Liver (tissue), 9 donors: ENCODE data around the gene NFYC. TPM values are rescaled to one million over a fixed set of nuclear protein-coding genes. Genes with fewer than 3 reads are reported as not detected.

ENCODE experiments used
- DNase-seq: peaks from one replicate; pipeline ENCODE4 v3.0.0-alpha.2; 2017; ENCODE audit warnings: low spot score
- H3K27ac ChIP-seq, 2 donors: one replicate each; pipeline ENCODE4 v1.7.0; 2013; ENCODE audit warnings: inconsistent platforms in 2 of 2, low read length in 2 of 2, control low read depth in 1 of 2, low read depth in 1 of 2, mild to moderate bottlenecking in 1 of 2
- H3K27me3 ChIP-seq, 4 donors: one replicate each; pipeline versions ENCODE4 v1.6.1 to v1.7.0; 2013; ENCODE audit warnings: low read length in 3 of 4, inconsistent platforms in 1 of 4, mild to moderate bottlenecking in 1 of 4, moderate library complexity in 1 of 4; ENCODE audit not compliant: control insufficient read depth in 4 of 4, insufficient read depth in 4 of 4
- H3K36me3 ChIP-seq, 4 donors: one replicate each; pipeline versions ENCODE4 v1.6.1 to v1.7.0; 2013; ENCODE audit warnings: low read length in 3 of 4, mild to moderate bottlenecking in 3 of 4, low read depth in 1 of 4, moderate library complexity in 1 of 4; ENCODE audit not compliant: control insufficient read depth in 4 of 4, insufficient read depth in 3 of 4
- H3K4me1 ChIP-seq, 4 donors: one replicate each; pipeline versions ENCODE4 v1.6.1 to v1.7.0; 2013; ENCODE audit warnings: low read length in 3 of 4, mild to moderate bottlenecking in 3 of 4, moderate library complexity in 1 of 4; ENCODE audit not compliant: control insufficient read depth in 4 of 4, insufficient read depth in 4 of 4
- H3K4me3 ChIP-seq, 3 donors: one replicate each; pipeline versions ENCODE4 v1.6.1 to v1.7.0; 2013; ENCODE audit warnings: low read length in 3 of 3, control low read depth in 1 of 3, low read depth in 1 of 3, mild to moderate bottlenecking in 1 of 3
- H3K9ac ChIP-seq, 2 donors: one replicate each; pipeline ENCODE4 v1.7.0; 2013; ENCODE audit warnings: low read length in 2 of 2, mild to moderate bottlenecking in 2 of 2, moderate library complexity in 2 of 2, control low read depth in 1 of 2, low read depth in 1 of 2
- H3K9me3 ChIP-seq, 4 donors: one replicate each; pipeline versions ENCODE4 v1.6.1 to v1.7.0; 2013; ENCODE audit warnings: low read length in 3 of 4; ENCODE audit not compliant: control insufficient read depth in 4 of 4
- ATF3 ChIP-seq: IDR thresholded peaks from 2 replicates; pipeline ENCODE4 v1.6.1; 2016; ENCODE audit warnings: antibody characterized with exemption
- CTCF ChIP-seq: fragments of 150-350 bp; IDR thresholded peaks from 2 replicates; pipeline ENCODE4 v1.5.1; 2017; ENCODE audit warnings: improper control_type of control experiment, low read depth, low read length; ENCODE audit not compliant: missing input control
- EGR1 ChIP-seq, 2 donors: IDR thresholded peaks; 2 replicates each; pipeline ENCODE4 v1.6.1; 2016 to 2018; ENCODE audit warnings: antibody characterized with exemption in 2 of 2, low read depth in 2 of 2
- FOXA1 ChIP-seq: IDR thresholded peaks from 2 replicates; pipeline ENCODE4 v1.6.1; 2016; ENCODE audit warnings: antibody characterized with exemption
- FOXA2 ChIP-seq: IDR thresholded peaks from 2 replicates; pipeline ENCODE4 v1.6.1; 2016; ENCODE audit warnings: antibody characterized with exemption
- GABPA ChIP-seq, 2 donors: IDR thresholded peaks in 1 of 2; conservative IDR thresholded peaks in 1 of 2; 2 replicates each; pipeline ENCODE4 v1.6.1; 2016; ENCODE audit warnings: antibody characterized with exemption in 2 of 2, mild to moderate bottlenecking in 1 of 2, moderate library complexity in 1 of 2
- HNF4A ChIP-seq, 2 donors: conservative IDR thresholded peaks; 2 replicates each; pipeline ENCODE4 v1.6.1; 2016; ENCODE audit warnings: antibody characterized with exemption in 2 of 2, mild to moderate bottlenecking in 2 of 2
- HNF4G ChIP-seq: IDR thresholded peaks from 2 replicates; pipeline ENCODE4 v1.6.1; 2016; ENCODE audit warnings: antibody characterized with exemption
- JUND ChIP-seq, 2 donors: IDR thresholded peaks; 2 replicates each; pipeline ENCODE4 v1.6.1; 2016; ENCODE audit warnings: antibody characterized with exemption in 2 of 2
- MAX ChIP-seq: IDR thresholded peaks from 2 replicates; pipeline ENCODE4 v1.6.1; 2016; ENCODE audit warnings: antibody characterized with exemption
- NR2F2 ChIP-seq: IDR thresholded peaks from 2 replicates; pipeline ENCODE4 v1.6.1; 2016; ENCODE audit warnings: antibody characterized with exemption
- RAD21 ChIP-seq, 2 donors: IDR thresholded peaks; 2 replicates each; pipeline ENCODE4 v1.6.1; 2016; ENCODE audit warnings: antibody characterized with exemption in 2 of 2, mild to moderate bottlenecking in 2 of 2
- REST ChIP-seq: IDR thresholded peaks from 2 replicates; pipeline ENCODE4 v1.6.1; 2016; ENCODE audit warnings: antibody characterized with exemption, mild to moderate bottlenecking
- RXRA ChIP-seq, 2 donors: IDR thresholded peaks; 2 replicates each; pipeline ENCODE4 v1.6.1; 2017 to 2018; ENCODE audit warnings: antibody characterized with exemption in 2 of 2, mild to moderate bottlenecking in 1 of 2
- SP1 ChIP-seq: IDR thresholded peaks from 2 replicates; pipeline ENCODE4 v1.6.1; 2018; ENCODE audit warnings: antibody characterized with exemption, mild to moderate bottlenecking
- TAF1 ChIP-seq: conservative IDR thresholded peaks from 2 replicates; pipeline ENCODE4 v1.6.1; 2016; ENCODE audit warnings: antibody characterized with exemption, mild to moderate bottlenecking
- YY1 ChIP-seq: IDR thresholded peaks from 2 replicates; pipeline ENCODE4 v1.6.1; 2016; ENCODE audit warnings: antibody characterized with exemption, mild to moderate bottlenecking
- ZBTB33 ChIP-seq: IDR thresholded peaks from 2 replicates; pipeline ENCODE4 v1.6.1; 2016; ENCODE audit warnings: antibody characterized with exemption
- WGBS: extraction: QIAGEN DNeasy Blood & Tissue Kit; methylation state at CpG from one replicate; pipeline ENCODE4 v1.1.7; 2013; 5-methylcytosine and 5-hydroxymethylcytosine counted together
- polyA plus RNA-seq, 2 donors: library from polyadenylated mRNA; stranded (reverse) in 1 of 2; unstranded in 1 of 2; fragments of 200-250 nt in 1 of 2; fragments of >200 nt in 1 of 2; fragmentation: Nextera tagmentation in 1 of 2; extraction: Ambion mirVana in 1 of 2; gene quantifications; one replicate each; pipeline versions ENCODE4 v1.2.1 to v1.2.3, GENCODE V29; 2013 to 2015
- total RNA-seq, 2 donors: library from RNA; depleted of rRNA; stranded (reverse); fragments of >200 nt; gene quantifications; one replicate each; pipeline ENCODE4 v1.2.3, GENCODE V29; 2014
- donor health status: healthy.
- donor health status: healthy.
- donor health status: healthy.
- donor health status: healthy.
- donor health status: healthy.

The NFYC gene
- total and polyA plus RNA-seq, 4 donors, result 18.3 to 28.1 (median 26.8) TPM

- H3K27me3 ChIP-seq, result no peaks in the 10 kb centered on the region
- TF ChIP-seq ATF3 (no peak), HNF4A (conservative IDR thresholded peaks at IDR 0.05) (peak in 1 of 2 donors; percentile 31), MAX (no peak), JUND (IDR thresholded peaks at IDR 0.05) (no peak), NR2F2 (no peak), TAF1 (no peak), REST (no peak), ZBTB33 (no peak), FOXA1 (no peak), FOXA2 (no peak), YY1 (no peak), HNF4G (no peak), GABPA (IDR thresholded peaks at IDR 0.05 in 1 of 2, conservative IDR thresholded peaks at IDR 0.05 in 1 of 2) (no peak), RXRA (IDR thresholded peaks at IDR 0.05) (peak; percentile 61 to 83), EGR1 (IDR thresholded peaks at IDR 0.05; ENCODE audit: low read depth in 2 of 2) (no peak), SP1 (peak; percentile 55), CTCF (no peak), RAD21 (IDR thresholded peaks at IDR 0.05) (peak in 1 of 2 donors; percentile 18)
- WGBS, result 54% methylated on average over 9 of the region's 9 CpGs
- H3K27ac ChIP-seq, result no peak overlapping the region
- no peaks in the 10 kb centered on the region for H3K36me3 ChIP-seq
- no peaks in the 10 kb centered on the region for H3K9me3 ChIP-seq
- peaks cover 7 to 19% (median 12%) of the 10 kb centered on the region in 4 donors for H3K4me1 ChIP-seq
- DNase-seq, result no peak
- H3K4me3 ChIP-seq, result no peak overlapping the region
- H3K9ac ChIP-seq, result no peak overlapping the region
Observed at GRCh38 chr1:40799351-40799867, 107.9 kb downstream of the NFYC start.
